Ovary (tissue), 9 donors: Measurements from ENCODE around the gene BACH2. TPM values are rescaled to one million over a fixed set of nuclear protein-coding genes. Genes with fewer than 3 reads are reported as not detected.
"Not testable (repeated sequence)": the region's sequence is repeated elsewhere in the genome, so short reads cannot be mapped to it uniquely, and the experiment has no call there.

Experiments used
- DNase-seq, 5 donors: peaks; one replicate each; pipeline ENCODE4 v3.0.0-alpha.2; 2019 to 2020
- H3K27ac ChIP-seq, 2 donors: fragments of 200-600 bp; one replicate each; pipeline versions ENCODE4 v1.5.1 to v1.8.0; 2019 to 2022
- H3K27me3 ChIP-seq: fragments of 200-600 bp; one replicate; pipeline ENCODE4 v1.8.0; 2022
- H3K36me3 ChIP-seq: fragments of 200-600 bp; sonication (generic); one replicate; pipeline ENCODE4 v1.5.1; 2019
- H3K4me1 ChIP-seq: one replicate; pipeline ENCODE4 v1.8.1; 2013; ENCODE audit warnings: mild to moderate bottlenecking, moderate library complexity; ENCODE audit not compliant: insufficient read depth
- H3K4me3 ChIP-seq: fragments of 200-600 bp; sonication (generic); one replicate; pipeline ENCODE4 v1.5.1; 2017
- H3K9me3 ChIP-seq, 2 donors: fragments of 200-600 bp in 1 of 2; sonication (generic) in 1 of 2; one replicate each; pipeline versions ENCODE4 v1.5.1 to v1.8.1; 2013 to 2019; ENCODE audit warnings: mild to moderate bottlenecking in 1 of 2, moderate library complexity in 1 of 2
- EP300 ChIP-seq: sonication (generic); formaldehyde crosslinking; IDR thresholded peaks from one replicate; pipeline ENCODE4 v1.6.1; 2017; ENCODE audit warnings: antibody characterized with exemption
- POLR2A ChIP-seq: fragments of 450-650 bp; IDR thresholded peaks from one replicate; pipeline ENCODE4 v1.6.1; 2017; ENCODE audit warnings: antibody characterized with exemption, mild to moderate bottlenecking, moderate library complexity
- WGBS, 3 donors: extraction: QIAGEN DNeasy Blood & Tissue Kit in 1 of 3; methylation state at CpG; one replicate each; pipeline versions ENCODE4 v1.1.5 to v1.1.7; 2013 to 2017; 5-methylcytosine and 5-hydroxymethylcytosine counted together
- intact Hi-C, 4 donors: fragments of 100-400 bp; cut with DNase I; formaldehyde crosslinking; loops; one replicate each; pipeline versions ENCODE4 v1.11.0 to v1.15.1; 2022 to 2023
- polyA plus RNA-seq, 2 donors: library from polyadenylated mRNA; stranded (reverse); fragments of 200-250 nt in 1 of 2; fragments of 350-450 nt in 1 of 2; fragmentation: Illumina TruSeq in 1 of 2; extraction: RNeasy Lipid Tissue Mini Kit (QIAGEN cat#74804) in 1 of 2; gene quantifications; one replicate each; pipeline ENCODE4 v1.2.3, GENCODE V29; 2013 to 2014
- total RNA-seq, 7 donors: library from RNA; depleted of rRNA in 2 of 7; stranded (reverse); fragments of >200 nt in 2 of 7; fragmentation: NEBNext Ultra II Directional in 3 of 7; extraction: Animal tissue kit (Norgen Biotek cat#: 25700) in 3 of 7; gene quantifications; one replicate each; pipeline versions ENCODE4 v1.1.0 to v1.2.4, GENCODE V29; 2016 to 2023
- TF ChIP-seq, protein P1 (sequence below), 3 donors: fragments of 450-650 bp in 2 of 3; fragments of 200-600 bp in 1 of 3; IDR thresholded peaks; one replicate each; pipeline versions ENCODE4 v1.5.1 to v1.8.0; 2016 to 2022; ENCODE audit warnings: antibody characterized with exemption in 3 of 3, mild to moderate bottlenecking in 1 of 3
- donor health status: DM: no; HTN: no; CAD: no; lungs with moderate emphysema.
- donor health status: DM: no; HTN: no; CAD: no.
- donor health status: Bipolar disorder and iron deficiency.
- donor health status: DM: yes; HTN: yes; CAD: no.
- donor health status: DM: no; HTN: no; CAD: no.
- donor health status: DM: yes; HTN: yes; CAD: no.

BACH2 gene
- total and polyA plus RNA-seq, 9 donors: 2.6 to 19.2 (median 10.5) TPM

DNA sequence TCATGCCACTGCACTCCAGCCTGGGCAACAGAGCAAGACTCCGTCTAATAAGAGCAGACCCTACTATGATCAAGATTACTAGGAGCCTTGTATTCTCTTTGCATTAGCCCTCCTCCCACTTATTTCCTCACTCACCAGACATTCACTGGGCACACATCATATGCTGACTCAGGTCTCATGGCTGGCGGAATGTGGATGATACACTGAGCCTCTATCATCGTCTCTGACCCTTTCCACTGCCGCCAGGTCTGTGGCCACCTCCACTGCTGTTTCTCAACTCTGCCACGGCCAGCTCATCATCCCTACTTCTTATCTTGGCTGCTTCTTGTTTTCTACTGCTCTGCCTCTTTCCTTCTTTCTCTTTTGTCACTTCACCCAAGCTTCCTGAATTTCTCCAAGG, 161.0 kb downstream of the BACH2 start:
- no peaks in the 10 kb centered on the region for H3K4me1 ChIP-seq
- no peaks in the 10 kb centered on the region for H3K36me3 ChIP-seq
- no peak for TF ChIP-seq POLR2A
- no peak for TF ChIP-seq EP300
- TF ChIP-seq, protein P1, sequence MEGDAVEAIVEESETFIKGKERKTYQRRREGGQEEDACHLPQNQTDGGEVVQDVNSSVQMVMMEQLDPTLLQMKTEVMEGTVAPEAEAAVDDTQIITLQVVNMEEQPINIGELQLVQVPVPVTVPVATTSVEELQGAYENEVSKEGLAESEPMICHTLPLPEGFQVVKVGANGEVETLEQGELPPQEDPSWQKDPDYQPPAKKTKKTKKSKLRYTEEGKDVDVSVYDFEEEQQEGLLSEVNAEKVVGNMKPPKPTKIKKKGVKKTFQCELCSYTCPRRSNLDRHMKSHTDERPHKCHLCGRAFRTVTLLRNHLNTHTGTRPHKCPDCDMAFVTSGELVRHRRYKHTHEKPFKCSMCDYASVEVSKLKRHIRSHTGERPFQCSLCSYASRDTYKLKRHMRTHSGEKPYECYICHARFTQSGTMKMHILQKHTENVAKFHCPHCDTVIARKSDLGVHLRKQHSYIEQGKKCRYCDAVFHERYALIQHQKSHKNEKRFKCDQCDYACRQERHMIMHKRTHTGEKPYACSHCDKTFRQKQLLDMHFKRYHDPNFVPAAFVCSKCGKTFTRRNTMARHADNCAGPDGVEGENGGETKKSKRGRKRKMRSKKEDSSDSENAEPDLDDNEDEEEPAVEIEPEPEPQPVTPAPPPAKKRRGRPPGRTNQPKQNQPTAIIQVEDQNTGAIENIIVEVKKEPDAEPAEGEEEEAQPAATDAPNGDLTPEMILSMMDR (IDR thresholded peaks at IDR 0.05): no peak
- WGBS, 3 donors: 71 to 84% (median 83%) methylated on average over 5 of the region's 5 CpGs
- no peak for DNase-seq
- intact Hi-C loops: no loop called here
- no peaks in the 10 kb centered on the region for H3K27me3 ChIP-seq
- H3K4me3 ChIP-seq: no peak overlapping the region
- no peaks in the 10 kb centered on the region for H3K9me3 ChIP-seq
- no peak overlapping the region for H3K27ac ChIP-seq

DNA sequence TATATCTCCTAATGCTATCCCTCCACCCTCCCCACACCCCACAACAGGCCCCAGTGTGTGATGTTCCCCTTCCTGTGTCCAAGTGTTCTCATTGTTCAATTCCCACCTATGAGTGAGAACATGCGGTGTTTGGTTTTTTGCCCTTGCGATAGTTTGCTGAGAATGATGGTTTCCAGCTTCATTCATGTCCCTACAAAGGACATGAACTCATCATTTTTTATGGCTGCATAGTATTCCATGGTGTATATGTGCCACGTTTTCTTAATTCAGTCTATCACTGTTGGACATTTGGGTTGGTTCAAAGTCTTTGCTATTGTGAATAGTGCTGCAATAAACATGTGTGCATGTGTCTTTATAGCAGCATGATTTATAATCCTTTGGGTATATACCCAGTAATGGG, 163.0 kb downstream of the BACH2 start:
- H3K9me3 ChIP-seq, H3K4me1 ChIP-seq, intact Hi-C loops, H3K4me3 ChIP-seq, H3K27ac ChIP-seq, DNase-seq, H3K36me3 ChIP-seq, H3K27me3 ChIP-seq: not testable (repeated sequence)
- WGBS, 3 donors: 91 to 99% (median 97%) methylated on average over 3 of the region's 3 CpGs

DNA sequence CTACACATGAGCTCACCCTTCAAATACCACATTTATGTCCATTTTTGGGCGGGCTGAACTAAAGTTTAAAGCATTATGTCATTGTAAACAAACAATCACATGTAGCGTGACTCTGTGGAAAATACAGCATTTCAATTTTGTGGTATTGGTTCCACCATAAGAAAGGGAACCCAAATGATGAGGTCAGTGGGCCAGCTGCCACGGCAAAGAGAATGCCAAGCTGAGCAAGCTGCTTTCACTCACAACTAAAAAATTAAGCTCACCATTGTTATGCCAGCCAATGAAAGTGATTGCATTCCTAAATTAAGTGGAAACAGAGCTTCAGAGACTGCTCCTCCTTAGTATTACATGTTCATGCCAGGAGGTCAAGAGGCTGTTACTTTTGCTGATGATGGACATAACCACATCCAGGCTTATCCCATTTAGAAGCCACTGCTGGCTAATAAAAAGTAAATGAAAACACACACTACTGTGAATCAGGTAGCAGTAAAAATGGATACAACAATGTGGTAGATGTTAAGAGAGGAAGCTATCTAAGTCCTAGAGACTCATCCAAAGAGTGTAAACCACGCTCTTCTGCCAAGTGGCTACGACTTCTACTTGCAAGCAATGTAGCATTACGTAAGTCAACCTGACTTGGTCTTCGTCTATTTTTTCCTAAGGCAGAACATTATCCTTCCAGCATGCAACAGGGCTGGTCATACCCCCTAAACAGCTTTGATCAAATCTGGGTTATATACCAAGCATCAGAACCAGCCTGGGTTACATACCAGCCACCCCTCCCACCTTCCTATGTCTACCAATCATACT, 164.8 kb downstream of the BACH2 start:
- Histone ChIP-seq H3K36me3 (no peaks in the 10 kb centered on the region), H3K27me3 (no peaks in the 10 kb centered on the region), H3K9me3 (no peaks in the 10 kb centered on the region), H3K4me1 (no peaks in the 10 kb centered on the region), H3K4me3 (no peak overlapping the region), H3K27ac (no peak overlapping the region)
- DNase-seq: no peak
- WGBS, 3 donors: 71 to 91% (median 87%) methylated on average over 7 of the region's 7 CpGs
- intact Hi-C loops: no loop called here
- TF ChIP-seq, protein P1 (IDR thresholded peaks at IDR 0.05): no peak
- TF ChIP-seq POLR2A: no peak
- no peak for TF ChIP-seq EP300

DNA sequence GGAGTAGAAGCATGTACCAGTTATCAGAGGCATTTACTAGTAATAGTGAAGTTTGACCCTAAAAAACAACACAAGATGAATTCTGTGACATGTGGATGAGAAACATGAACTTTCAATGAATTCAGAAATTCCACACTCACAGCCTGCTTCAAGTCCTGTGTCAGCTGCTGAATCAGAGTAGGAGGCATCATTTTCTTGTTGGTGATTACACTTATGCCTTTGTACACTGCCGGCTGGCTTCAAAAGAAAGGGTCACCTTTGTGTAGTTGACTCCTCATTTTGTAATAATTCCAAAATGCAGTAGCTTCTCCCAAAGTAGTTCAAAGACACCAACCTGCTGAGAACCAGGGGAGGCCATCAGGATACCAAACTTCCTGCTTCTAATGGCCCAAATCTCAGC, 165.5 kb downstream of the BACH2 start:
- intact Hi-C loops: no loop called here
- TF ChIP-seq POLR2A (no peak), EP300 (no peak)
- TF ChIP-seq, protein P1 (IDR thresholded peaks at IDR 0.05): no peak
- no peak overlapping the region for H3K27ac ChIP-seq
- H3K4me3 ChIP-seq: no peak overlapping the region
- DNase-seq: no peak
- no peaks in the 10 kb centered on the region for H3K4me1 ChIP-seq
- no peaks in the 10 kb centered on the region for H3K36me3 ChIP-seq
- H3K9me3 ChIP-seq: no peaks in the 10 kb centered on the region
- H3K27me3 ChIP-seq: no peaks in the 10 kb centered on the region
- WGBS, 3 donors: 55 to 64% (median 58%) methylated on average over 1 of the region's 1 CpG

DNA sequence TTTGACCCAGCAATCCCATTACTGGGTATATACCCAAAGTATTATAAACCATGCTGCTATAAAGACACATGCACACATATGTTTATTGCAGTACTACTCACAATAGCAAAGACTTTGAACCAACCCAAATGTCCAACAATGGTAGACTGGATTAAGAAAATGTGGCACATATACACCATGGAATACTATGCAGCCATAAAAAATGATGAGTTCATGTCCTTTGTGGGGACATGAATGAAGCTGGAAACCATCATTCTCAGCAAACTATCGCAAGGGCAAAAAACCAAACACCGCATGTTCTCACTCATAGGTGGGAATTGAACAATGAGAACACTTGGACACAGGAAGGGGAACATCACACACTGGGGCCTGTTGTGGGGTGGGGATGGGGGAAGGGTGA, 168.0 kb downstream of the BACH2 start:
- H3K27ac ChIP-seq, H3K4me1 ChIP-seq, H3K4me3 ChIP-seq, intact Hi-C loops, H3K9me3 ChIP-seq, H3K27me3 ChIP-seq, H3K36me3 ChIP-seq, DNase-seq: not testable (repeated sequence)
- whole genome bisulfite sequencing, 3 donors: 67 to 96% (median 75%) methylated on average over 2 of the region's 2 CpGs
